Left lung (tissue), 10 donors: ENCODE results near the gene SEBOX. TPM values are rescaled to one million over a fixed set of nuclear protein-coding genes. Genes with fewer than 3 reads are reported as not detected.
A peak's percentile ranks its signal among the peaks of the same experiment; 100 is the strongest.

Source experiments
- ATAC-seq: fragments of 200-7000 bp; cut with Tn5 transposase; one replicate; pipeline ENCODE4 v1.9.1; 2020; ENCODE audit warnings: moderate library complexity
- DNase-seq, 4 donors: peaks; one replicate each; pipeline ENCODE4 v3.0.0-alpha.2; 2013 to 2020
- H3K27ac ChIP-seq, 2 donors: fragments of 200-600 bp; sonication (generic) in 1 of 2; one replicate each; pipeline versions ENCODE4 v1.5.0 to v1.8.0; 2020 to 2021
- H3K27me3 ChIP-seq, 2 donors: fragments of 200-600 bp; sonication (generic) in 1 of 2; one replicate each; pipeline versions ENCODE4 v1.5.0 to v1.8.0; 2020 to 2021
- H3K36me3 ChIP-seq, 2 donors: fragments of 200-600 bp; sonication (generic) in 1 of 2; one replicate each; pipeline versions ENCODE4 v1.5.0 to v1.8.0; 2020 to 2021
- H3K4me1 ChIP-seq, 2 donors: fragments of 200-600 bp; one replicate each; pipeline ENCODE4 v1.8.0; 2021
- H3K4me3 ChIP-seq, 2 donors: fragments of 200-600 bp; sonication (generic) in 1 of 2; one replicate each; pipeline versions ENCODE4 v1.5.0 to v1.8.0; 2020 to 2021; ENCODE audit warnings: mild to moderate bottlenecking in 1 of 2
- H3K9me3 ChIP-seq, 2 donors: fragments of 200-600 bp; sonication (generic) in 1 of 2; one replicate each; pipeline versions ENCODE4 v1.5.0 to v1.8.0; 2020 to 2021
- intact Hi-C, 2 donors: fragments of 100-400 bp; cut with DNase I; formaldehyde crosslinking; loops; one replicate each; pipeline versions ENCODE4 v1.11.2 to v1.14.2; 2022
- polyA plus RNA-seq, 6 donors: library from polyadenylated mRNA; unstranded; fragments of 120-200 nt; gene quantifications; one replicate each; pipeline ENCODE4 v1.2.1, GENCODE V29; 2013; ENCODE audit not compliant: insufficient read length in 6 of 6
- total RNA-seq, 2 donors: library from RNA; stranded (reverse); fragmentation: NEBNext Ultra II Directional; extraction: Animal tissue kit (Norgen Biotek cat#: 25700); gene quantifications; one replicate each; pipeline ENCODE4 v1.2.1, GENCODE V29; 2021
- TF ChIP-seq, protein P1 (sequence below), 2 donors: fragments of 200-600 bp; sonication (generic) in 1 of 2; IDR thresholded peaks; one replicate each; pipeline versions ENCODE4 v1.5.0 to v1.8.0; 2021; ENCODE audit warnings: antibody characterized with exemption in 2 of 2
- donor health status: DM: no; HTN: yes; CAD: no.
- donor health status: DM: no; HTN: no; CAD: no.

Gene SEBOX
- total and polyA plus RNA-seq, 8 donors: not detected

DNA sequence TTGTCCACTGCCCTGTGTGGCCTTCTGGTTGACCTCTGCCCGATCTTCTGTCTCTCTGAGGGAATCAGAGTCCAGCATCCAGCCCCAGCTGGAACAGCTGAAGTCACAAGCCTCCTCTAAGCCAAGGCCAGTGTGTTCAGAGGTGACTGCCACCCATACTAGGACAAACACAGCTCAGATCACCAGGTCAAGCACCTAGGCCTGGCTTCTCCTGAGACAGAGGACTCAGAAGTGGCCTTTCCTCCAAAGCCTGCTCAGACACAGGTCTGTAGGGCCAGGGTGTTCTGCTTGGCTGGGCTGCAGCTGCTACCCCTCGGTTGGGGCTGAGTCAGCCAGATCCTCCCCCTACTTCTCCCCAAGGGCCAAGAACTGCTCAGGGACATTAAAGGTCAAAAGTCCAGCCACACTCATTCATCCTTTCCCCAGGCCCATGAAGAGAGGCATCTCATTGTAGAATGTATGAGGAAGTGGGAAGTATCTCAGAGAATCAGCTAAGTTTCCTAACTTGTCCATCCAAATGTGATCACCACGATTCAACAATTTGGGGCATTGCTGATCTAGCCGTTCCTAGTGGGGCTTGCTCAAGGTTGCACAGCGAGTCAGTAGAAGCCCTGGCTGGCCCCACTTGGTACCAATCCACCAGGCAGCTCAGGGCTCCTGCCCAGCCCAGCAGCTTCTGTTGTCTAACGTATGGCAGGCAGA is 33.4 kb upstream of the SEBOX start:
- intact Hi-C loops: no loop called here
- peak; percentile 43 for ATAC-seq
- Histone ChIP-seq H3K27me3 (no peaks in the 10 kb centered on the region), H3K4me3 (no peak overlapping the region), H3K9me3 (no peaks in the 10 kb centered on the region), H3K4me1 (peaks cover 0 to 32% of the 10 kb centered on the region in 2 donors), H3K36me3 (peaks cover 0 to 52% of the 10 kb centered on the region in 2 donors), H3K27ac (no peak overlapping the region)
- no peak for DNase-seq
- TF ChIP-seq, protein P1, sequence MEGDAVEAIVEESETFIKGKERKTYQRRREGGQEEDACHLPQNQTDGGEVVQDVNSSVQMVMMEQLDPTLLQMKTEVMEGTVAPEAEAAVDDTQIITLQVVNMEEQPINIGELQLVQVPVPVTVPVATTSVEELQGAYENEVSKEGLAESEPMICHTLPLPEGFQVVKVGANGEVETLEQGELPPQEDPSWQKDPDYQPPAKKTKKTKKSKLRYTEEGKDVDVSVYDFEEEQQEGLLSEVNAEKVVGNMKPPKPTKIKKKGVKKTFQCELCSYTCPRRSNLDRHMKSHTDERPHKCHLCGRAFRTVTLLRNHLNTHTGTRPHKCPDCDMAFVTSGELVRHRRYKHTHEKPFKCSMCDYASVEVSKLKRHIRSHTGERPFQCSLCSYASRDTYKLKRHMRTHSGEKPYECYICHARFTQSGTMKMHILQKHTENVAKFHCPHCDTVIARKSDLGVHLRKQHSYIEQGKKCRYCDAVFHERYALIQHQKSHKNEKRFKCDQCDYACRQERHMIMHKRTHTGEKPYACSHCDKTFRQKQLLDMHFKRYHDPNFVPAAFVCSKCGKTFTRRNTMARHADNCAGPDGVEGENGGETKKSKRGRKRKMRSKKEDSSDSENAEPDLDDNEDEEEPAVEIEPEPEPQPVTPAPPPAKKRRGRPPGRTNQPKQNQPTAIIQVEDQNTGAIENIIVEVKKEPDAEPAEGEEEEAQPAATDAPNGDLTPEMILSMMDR (IDR thresholded peaks at IDR 0.05): no peak

DNA sequence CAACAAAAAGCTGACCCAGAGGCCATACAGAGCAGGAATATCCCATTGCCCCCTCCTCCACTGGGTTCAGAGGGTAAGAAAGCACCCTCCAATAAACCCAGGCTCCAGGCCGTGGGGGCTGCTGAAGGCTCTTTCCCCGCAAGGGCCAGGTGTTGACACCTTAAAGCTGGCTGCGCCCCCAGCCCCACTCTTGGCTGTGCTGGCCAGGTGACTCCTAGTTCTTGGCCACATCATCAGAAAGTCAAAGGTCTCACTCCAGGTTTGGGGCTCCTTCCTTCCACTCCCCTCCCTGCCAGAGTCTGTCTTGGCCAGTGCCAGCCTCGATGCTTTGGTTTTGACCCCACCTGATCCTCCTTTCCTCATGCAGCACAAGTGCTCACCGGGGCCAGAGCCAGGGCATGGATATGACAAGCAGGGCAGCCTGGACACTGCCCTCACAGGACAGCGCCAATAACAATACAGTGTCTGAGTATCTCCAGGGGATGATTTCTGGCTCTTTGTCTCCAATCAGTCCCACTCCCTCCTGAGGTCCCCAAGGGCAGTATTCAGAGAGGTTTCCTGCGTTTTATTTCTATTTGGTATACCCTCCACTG is 32.8 kb upstream of the SEBOX start:
- ATAC-seq: no peak
- H3K27me3 ChIP-seq: no peaks in the 10 kb centered on the region

DNA sequence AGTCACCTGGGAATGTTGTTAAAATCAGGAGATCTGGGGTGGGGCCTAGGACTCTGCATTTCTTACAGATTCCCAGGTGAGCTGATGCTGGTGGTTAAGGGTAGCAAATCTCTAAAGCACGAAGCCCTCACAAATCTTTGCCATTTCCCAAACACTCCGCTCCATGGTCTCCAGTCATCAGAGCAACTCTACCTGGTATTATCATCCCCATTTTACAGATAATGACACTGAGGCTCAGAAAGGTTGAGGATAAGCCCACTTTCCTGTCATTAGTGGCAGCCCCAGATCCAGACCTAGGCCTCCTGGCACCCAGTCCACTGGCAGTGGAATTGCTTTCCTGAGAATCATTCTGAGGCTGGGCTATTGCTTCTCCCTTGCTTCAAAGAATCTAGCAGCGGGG is 32.3 kb upstream of the SEBOX start:
- Histone ChIP-seq H3K27ac (no peak overlapping the region), H3K36me3 (peaks cover 0 to 49% of the 10 kb centered on the region in 2 donors), H3K27me3 (no peaks in the 10 kb centered on the region), H3K9me3 (no peaks in the 10 kb centered on the region), H3K4me3 (no peak overlapping the region), H3K4me1 (peaks cover 0 to 22% of the 10 kb centered on the region in 2 donors)
- ATAC-seq (no peak), DNase-seq (no peak)
- TF ChIP-seq, protein P1 (IDR thresholded peaks at IDR 0.05): no peak
- intact Hi-C loops: no loop called here

More for the DNA sequence above, 32.8 kb upstream of the SEBOX start:
- Histone ChIP-seq H3K9me3 (no peaks in the 10 kb centered on the region), H3K36me3 (peaks cover 0 to 50% of the 10 kb centered on the region in 2 donors), H3K4me3 (no peak overlapping the region), H3K27ac (no peak overlapping the region), H3K4me1 (peaks cover 0 to 27% of the 10 kb centered on the region in 2 donors)
- no peak for DNase-seq
- intact Hi-C loops: no loop called here
- TF ChIP-seq, protein P1 (IDR thresholded peaks at IDR 0.05): no peak

DNA sequence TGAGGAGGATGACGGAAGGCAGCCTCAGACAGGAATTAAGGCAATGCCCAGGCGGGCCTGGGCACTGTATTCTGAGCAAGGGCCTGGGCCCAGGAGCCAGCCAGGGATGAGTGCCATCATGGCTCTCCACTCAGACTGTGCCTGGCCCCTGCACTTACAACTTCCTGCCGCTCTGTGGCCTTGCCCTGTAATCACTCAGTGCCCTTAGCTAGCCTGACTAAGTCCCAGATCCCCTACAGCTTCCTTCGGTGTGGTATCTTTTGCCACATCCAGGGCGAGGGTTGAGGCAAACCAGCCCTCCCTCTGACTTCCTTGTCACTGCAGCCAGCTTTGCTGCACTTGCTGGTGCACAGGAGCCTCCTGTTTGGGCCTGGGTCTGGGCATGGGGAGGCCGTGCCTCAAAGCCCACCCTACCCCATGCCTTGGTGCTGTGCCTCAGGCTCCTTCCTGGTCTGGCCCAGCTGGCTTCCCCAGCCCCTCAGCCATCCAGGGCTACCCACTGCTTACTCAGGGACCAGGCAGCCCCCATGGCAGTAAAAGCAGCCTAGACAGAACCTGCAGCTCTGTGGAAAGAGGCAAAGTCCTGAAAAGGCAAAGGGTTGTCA is 31.7 kb upstream of the SEBOX start:
- Histone ChIP-seq H3K4me3 (no peak overlapping the region), H3K4me1 (peaks cover 0 to 17% of the 10 kb centered on the region in 2 donors), H3K27me3 (no peaks in the 10 kb centered on the region), H3K27ac (no peak overlapping the region), H3K9me3 (no peaks in the 10 kb centered on the region), H3K36me3 (peaks cover 0 to 48% of the 10 kb centered on the region in 2 donors)
- DNase-seq (no peak), ATAC-seq (no peak)
- intact Hi-C loops: no loop called here
- TF ChIP-seq, protein P1 (IDR thresholded peaks at IDR 0.05): no peak

DNA sequence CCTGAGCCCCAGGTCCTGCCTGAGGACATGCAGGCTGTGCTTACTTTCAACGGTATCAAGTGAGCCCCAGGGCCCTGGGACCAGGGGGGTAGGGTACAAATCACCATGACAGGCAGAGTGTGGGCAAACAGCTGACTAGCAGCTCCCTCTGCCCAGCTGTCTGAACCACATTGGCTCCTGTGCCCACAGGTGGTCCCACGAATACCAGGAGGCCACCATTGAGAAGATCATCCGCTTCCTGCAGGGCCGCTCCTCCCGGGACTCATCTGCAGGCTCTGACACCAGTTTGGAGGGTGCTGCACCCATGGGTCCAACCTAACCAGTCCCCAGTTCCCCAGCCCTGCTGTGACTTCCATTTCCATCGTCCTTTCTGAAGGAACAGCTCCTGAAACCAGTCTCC is 31.0 kb upstream of the SEBOX start:
- DNase-seq (no peak), ATAC-seq (no peak)
- intact Hi-C loops: no loop called here
- Histone ChIP-seq H3K27ac (no peak overlapping the region), H3K4me1 (peaks cover 0 to 15% of the 10 kb centered on the region in 2 donors), H3K4me3 (no peak overlapping the region), H3K36me3 (peaks cover 0 to 54% of the 10 kb centered on the region in 2 donors), H3K9me3 (no peaks in the 10 kb centered on the region), H3K27me3 (no peaks in the 10 kb centered on the region)
- TF ChIP-seq, protein P1 (IDR thresholded peaks at IDR 0.05): no peak
